HUDEP-2 (cell line): ENCODE results near the gene VPS8.

ENCODE experiments used
- DNase-seq, 76 experiments: peaks; one replicate each; lab custom pipeline; 2025; ENCODE audit not compliant: unreplicated experiment in 76 of 76; lab: John Stamatoyannopoulos, UW

Gene VPS8

DNA sequence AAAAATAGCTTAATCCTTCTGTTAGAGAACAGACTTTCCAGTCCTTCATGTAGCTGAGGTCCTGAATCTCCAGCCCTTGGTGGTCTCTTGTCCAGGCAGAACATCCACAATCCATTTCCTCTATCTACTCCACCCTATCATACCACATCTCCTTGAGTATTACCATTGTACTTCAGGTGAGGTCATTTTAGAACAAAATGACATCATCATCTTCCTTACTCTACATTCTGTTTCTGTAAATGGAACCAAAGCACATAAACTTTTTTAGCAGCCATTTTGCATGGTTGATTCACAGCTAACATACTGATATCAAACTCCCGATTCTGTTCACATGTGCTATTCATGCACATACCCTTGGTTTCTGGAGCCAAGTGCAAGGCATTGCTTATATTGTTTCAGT lies 228.5 kb downstream of the VPS8 start:
- DNase-seq: no peak

DNA sequence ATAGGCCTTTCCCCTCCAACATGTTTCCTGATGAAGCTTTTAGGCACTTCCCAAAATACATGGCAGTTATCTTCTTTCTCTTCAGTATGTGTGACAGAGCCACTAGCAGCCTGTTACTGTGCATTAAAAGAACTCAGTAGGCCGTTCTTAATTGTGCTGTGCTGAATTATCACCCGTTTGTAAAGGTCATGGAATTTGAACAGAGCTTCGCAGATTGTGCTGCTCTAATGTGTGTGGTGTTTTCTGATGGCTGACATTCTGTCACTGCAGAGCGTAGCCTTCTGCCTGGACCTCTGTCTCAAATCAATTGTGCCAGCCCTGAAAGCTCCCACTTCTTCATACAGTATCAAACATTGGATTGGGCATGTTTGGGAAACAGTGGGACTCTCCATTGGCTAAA lies 229.6 kb downstream of the VPS8 start:
- no peak for DNase-seq

DNA sequence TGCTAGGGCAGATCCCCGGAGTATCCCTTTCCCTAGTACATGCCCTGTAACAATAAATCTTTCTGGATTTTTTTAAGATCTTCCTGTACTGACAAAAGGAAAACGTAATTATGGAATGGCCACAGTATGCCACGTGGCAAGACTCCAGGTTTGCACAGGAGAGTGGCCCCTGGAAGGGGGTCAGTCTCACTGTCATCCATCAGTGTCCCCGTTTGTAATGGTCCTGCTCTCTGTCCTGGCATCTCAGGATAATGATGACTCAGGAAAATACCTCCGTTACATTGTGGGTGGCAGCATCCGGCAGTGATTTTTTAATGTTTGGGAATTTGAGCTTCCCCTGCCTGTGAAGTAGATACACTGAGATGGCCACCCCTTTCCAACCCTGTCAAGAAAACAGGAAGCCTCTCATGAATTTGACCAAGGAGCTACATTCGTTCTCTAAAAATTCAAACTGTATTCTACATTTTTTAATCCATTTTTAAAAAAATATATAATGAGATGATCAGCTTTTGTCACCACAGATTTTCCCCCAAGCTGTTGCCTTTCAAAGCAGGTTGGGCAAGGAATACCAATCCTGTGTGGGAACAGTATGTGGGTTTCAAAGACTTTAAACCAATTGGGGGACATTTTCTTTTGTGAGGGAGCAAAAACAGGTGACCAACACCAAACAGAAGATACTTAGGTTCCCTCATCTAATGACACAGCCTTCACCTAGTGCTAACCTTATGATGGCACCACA lies 230.5 kb downstream of the VPS8 start:
- no peak for DNase-seq

DNA sequence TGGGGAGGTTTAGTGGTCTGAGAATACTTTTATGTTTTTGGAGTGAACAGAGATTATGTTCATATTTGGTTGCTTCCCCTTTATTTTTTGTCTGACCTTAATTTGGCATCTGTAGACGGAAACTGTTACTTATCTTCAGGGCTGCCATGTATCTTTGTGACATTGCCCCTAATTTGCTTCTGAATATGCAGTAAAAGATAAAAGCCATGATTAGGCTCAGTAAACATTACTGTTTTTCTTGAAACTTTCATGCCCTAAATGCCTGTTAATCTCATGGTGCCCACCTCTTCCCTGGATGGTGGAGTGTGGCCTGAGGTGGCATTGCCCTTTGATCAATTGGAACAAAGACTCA lies 234.2 kb downstream of the VPS8 start:
- no peak for DNase-seq

DNA sequence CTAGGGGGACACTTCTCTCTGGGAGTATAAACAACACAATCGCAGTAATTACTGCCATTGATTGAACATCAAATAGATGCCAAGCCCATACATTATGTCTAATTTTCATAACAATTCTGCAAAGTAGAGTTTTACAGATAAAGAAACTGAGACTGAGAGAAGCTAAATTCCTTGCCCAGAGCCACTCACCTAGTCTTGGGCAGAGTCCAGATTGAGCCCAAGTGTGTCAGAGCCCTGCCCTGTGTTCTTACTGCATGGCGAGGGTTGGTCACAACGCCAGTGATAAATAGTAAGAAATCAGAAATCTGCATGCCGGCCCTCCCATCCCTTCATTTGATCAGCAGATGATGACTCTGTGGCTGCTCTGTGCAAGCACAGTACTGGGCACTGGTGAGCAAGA lies 234.6 kb downstream of the VPS8 start:
- DNase-seq: no peak

DNA sequence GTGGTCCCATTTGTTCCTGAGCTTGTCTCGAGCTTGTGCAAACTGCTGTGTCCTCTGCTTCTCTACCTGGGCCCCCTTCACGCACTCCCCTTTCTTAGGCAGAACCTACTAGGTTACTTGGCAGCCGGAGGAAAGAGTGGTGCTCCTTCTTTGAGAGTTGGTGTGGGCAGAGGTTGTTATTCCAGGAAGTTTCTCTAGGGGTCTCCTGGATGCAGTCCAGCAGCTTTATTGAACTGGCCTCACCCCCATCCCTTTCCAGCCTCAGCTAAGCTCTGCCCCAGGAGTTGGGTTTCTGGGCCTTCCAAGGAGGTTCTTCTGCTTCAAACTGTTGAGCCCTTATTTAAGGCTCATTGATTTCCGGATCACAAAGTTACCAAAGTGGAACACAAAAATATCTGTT lies 237.7 kb downstream of the VPS8 start:
- no peak for DNase-seq

DNA sequence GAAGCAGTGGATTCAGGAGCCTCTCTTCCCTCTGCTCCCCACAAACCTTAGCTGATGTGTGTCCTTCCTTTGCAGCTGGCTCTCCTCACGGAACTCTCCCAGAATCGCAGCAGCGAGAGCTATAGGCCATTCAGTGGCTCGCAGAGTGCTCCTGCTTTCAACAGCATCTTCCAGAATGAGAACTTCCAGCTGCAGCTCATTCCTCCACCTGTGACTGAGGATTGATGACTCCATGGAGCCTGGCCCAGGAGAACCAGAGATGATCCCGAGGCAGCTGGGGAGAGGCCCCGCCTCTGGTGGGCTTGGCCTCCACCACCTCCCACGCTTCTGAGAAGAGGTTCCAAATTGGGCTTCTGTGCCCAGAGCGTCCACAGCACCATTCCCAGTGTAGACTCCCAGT lies 239.8 kb downstream of the VPS8 start:
- no peak for DNase-seq

DNA sequence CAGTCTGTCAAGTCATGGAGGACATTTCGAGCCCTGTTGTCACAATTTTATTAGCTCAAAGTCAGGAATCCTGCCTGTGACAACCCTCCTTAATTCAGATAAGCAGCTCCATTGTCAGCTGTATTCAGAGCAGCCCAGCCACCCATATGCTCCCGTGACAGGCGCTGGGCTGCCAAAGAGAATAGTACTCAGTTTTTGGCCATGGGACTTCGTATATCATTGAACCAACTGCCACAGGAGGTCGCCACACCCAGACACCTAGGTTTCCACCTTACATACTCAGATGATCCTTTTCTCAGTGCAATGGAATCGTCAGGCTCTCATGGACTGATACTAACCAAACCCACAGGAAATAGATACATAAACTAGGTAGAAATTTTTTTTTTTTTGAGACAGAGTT lies 240.7 kb downstream of the VPS8 start:
- DNase-seq: no peak

DNA sequence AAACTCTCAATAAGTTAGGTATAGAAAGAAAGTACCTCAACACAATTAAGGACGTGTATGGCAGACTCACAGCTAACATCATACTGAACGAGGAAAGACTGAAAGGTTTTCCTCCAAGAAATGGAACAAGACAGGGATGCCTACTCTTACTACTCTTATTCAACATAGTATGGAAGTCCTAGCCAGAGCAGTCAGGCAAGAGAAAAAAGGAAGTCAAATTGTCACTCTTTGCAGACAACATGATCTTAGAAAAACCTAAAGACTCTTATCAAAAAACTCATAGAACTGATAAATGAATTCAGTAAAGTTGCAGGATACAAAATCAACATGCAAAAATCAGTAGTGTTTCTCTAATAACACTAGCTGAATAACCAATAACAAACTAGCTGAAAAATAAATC lies 244.9 kb downstream of the VPS8 start:
- DNase-seq: no peak

DNA sequence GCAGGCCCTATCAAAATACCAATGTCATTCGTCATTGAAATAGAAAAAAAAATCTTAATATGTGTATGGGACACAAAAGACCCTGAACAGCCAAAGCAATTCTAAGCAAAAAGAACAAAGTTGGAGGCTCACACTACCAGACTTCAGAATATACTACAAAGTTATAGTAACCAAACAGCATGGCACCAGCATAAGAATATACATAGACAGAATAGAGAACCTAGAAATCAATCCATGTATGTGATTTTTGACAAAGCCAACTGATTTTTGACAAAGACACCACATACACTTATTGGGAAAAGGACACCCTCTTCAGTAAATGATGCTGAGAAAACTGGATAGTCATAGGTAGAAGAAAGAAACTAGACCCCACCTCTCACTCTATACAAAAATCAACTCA lies 245.9 kb downstream of the VPS8 start:
- no peak for DNase-seq

DNA sequence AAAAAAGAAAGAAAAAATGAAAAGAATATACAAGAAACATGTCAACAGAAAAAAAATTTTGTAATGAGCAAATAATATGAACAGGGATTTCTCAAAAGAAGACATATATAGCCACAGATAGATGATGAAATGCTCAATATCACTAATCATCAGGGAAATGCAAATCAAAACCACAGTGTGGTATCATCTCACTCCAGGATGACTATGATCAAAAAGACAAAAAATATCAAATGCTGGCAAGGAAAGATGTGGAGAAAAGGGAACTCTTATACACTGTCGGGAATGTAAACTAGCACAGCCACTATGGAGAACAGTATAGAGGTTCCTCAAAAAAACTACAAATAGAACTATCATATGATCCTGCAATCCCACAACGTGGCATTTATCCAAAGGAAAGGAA lies 246.8 kb downstream of the VPS8 start:
- DNase-seq: no peak

DNA sequence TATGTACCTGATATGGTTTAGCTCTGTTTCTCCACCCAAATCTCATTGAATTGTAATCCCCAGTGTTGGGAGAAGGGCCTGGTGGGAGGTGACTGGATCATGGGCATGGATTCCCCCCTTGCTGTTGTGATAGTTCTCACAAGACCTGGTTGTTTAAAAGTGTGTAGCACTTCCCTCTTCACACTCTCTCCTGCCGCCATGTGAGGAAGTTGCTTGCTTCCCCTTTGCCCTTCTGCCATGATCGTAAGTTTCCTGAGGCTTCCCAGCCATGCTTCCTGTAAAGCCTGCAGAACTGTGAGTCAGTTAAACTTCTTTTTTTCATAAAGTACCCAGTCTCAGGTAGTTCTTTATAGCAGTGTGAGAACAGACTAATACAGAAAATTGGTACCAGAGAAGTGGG lies 247.8 kb downstream of the VPS8 start:
- no peak for DNase-seq

DNA sequence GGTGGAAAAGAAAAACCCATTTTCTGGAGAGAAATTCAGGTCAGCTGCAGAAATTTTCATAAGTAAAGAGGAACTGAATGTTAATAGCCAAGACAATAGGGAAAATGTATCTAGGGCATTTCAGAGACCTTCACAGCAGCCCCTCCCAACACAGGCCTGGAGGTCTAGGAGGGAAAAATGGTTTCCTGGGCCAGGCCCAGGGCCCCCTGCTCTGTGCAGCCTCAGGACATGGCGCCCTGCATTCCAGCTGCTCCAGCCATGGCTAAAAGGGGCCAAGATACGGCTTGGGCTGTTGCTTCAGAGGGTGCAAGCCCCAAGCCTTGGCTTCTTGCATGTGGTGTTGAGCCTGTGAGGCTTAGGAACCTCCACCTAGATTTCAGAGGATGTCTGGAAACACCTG lies 248.7 kb downstream of the VPS8 start:
- no peak for DNase-seq

DNA sequence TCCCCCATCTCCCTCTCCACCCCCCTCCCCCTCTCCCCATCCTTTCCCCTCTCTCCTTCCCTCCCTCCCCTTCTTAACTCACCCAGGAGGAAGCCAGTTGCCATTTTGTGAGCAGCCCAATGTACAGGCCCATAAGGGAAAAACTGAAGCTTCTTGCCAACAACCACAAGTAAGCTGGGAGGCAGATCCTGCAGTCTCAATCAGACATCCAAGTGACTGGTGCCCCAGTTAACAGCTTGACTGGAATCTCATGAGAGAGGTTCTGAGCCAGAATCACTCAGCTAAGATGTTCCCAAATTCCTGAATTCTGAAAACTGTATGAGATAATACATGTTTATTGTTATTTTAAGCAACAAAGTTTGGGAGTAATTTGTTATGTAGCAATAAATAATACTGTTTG lies 250.2 kb downstream of the VPS8 start:
- no peak for DNase-seq

DNA sequence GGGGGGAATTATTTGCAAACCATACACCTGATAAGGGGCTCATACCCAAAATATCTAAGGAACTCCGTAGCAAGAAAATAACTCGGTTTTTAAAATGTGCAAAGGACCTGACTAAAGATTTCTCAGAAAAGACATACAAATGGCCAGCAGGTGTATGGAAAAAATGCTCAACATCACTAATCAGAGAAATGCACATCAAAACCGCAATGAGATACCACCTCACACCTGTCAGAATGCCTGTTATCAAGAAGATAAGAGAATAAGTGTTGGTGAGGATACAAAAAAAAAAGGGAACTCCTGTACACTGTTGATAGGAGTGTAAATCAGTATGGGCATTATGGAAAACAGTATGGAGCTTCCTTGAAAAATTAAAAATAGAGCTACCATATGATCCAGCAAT lies 251.5 kb downstream of the VPS8 start:
- no peak for DNase-seq

DNA sequence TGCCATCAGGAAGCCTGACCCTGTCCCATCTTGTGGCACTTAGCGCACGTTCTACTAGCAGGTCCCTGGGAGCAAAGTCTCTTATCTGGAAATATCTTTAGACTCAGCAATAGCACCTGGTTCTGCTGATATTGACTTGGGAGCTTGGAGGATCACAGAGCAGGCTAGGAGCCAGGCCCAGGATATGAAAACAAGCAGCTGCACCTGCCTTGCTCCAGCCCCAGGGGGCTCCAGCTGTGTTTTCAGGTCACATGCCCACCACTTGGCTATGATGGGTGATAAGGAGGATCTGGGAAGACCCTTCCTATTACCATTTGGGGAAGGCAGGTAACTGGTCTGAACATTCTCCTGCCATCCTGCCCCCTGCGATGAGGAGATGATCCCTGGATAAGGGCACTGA lies 253.1 kb downstream of the VPS8 start:
- peak in 8 of 76 experiments; percentile 2 to 18 (median 8) for DNase-seq

DNA sequence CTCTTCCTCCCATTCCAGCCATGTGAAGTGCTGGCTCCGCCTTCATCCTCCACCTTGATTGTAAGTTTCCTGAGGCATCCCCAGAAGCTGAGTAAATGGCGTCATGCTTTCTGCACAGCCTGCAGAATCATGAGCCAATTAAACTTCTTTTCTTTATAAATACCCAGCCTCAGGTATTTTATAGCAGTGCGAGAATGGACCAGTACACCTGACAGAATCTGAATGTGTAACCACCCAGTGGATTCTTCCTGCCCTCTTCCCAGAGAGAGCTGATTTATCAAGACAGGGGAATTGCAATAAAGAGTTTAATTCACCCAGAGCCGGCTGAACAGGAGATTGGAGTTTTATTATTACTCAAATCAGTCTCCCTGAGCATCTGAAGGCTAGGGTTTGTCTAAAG lies 254.3 kb downstream of the VPS8 start:
- no peak for DNase-seq

DNA sequence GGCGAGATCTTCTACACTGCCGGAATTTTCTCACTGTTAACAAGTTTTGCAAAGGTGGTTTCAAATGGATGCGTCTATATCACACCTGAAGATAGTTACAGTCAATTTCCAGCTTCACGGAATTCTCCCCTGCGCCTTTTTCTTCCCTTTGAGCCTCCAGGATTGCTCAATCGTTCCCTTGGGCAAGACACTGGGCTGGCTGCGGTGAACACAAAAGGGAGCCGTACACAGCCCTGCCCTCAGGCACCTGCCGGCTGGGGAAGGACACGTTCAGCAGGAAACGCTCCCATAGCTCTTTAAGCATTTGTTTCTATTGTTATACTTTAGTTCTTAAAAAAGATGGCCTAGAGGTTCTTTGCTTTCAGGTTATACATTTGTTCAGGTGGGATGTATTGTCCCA lies 255.2 kb downstream of the VPS8 start:
- DNase-seq: no peak

DNA sequence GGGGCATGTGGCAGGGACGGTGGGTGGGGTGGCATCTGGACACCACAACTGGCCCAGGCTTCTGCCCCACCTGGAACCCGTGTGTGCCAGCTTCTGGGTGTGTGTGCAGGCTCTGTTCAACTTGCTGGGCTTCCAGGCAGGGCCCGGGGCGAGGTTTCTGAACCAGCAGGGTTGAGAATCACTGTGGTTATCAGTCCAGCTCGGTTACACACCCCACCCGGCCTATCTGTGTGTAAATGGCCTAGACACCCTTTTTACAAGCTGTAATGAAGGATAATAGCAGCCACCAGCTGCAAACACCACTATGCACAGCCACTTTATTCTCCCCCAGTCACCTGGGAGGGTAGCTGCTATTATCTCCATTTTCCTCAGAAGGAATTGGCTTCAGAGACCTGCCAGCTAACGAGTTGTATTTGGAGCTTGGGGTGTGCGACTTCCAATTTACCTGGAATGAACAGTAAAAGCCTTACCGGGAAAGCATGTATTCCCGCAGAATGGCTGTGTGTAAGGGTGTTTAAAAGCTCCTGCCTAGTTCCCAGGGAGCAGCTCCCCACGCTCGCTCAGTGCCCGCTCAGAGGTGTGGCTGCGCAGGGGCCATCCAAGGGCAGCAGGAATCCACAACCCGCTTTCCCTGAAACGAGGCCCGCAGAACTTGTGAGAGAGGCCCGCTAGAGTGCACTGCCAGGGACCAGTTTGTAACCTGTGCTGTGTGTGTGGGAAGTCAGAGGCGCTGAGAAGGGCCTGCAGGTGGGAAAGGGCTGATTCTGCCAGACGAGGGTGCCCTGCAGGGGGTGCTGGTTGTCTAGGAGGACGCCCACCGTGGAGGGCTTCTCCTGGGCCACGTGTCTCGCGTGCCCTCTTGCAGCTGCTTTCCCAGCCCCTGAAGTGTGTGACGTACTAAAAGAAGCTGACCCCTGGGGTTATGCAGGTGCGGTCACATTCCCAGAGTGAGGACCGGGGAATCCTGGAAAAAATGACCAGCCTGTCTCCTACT lies 257.4 kb downstream of the VPS8 start:
- peak in 60 of 76 experiments; percentile 4 to 71 (median 44) for DNase-seq

DNA sequence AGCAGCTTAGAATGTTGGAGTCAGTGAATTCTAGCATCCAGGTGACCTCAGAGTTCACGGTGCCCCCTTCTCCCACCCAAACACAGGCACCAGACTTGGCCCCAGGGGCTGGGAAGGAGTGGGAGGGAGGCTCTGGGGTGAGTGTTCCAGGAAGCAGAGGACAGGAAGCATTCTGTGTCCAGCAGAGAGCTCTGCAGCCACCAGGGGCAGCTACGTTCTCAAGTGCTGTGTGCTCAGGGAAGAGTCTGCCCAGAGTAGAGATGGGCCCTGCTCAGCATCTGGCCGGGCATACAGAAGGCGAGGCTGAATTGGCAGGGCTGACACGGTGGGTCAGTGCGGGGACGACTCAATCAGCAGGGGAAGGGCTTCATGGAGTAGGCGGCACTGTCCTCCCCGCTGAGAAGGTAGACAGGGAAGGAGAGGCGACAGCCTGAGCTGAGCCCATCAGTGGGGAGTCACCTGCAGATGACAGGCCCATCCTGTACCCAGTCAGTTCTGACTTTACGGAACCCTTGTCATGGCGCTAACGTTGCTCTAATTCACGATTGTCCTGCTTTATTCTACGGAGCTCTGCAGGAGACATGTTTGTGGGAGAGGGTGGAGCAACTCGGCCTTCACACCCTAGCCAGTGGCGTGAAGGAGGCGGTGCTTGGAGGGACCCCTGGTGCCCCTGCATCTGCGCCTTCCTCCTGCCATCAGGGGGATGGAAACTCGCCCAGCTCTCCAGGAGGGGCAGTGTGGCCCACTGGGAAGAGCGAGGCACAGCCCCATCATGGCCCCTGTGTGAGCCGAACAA lies 258.7 kb downstream of the VPS8 start:
- DNase-seq: no peak

DNA sequence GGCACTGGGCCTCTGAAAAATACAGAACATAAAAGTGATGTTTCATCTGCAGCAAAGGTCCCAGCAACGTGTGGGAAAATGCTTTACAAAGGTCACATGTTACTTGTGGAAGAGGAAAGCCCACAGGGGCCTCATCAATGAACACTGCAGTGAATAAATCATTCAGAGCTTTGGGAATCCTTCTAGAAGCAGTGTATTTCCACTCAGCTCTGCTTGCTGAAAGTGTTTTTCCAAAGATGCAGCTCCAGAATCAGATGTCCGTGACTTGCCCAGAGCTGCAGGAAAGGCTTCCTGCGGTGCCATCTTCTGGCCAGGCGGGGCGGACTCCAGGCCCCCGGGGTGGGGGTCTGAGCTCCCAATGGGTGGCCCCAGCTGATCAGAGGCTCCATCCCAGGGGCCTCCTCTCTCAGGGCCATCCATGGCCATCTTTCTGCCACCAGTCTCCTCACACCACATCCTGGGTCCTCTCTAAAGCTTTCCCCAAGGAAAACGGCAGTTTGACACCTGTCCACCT lies 259.4 kb downstream of the VPS8 start:
- no peak for DNase-seq
